CD4-positive, alpha-beta T cell (primary cell): ENCODE data around the gene DNPEP. TPM values are rescaled to one million over a fixed set of nuclear protein-coding genes. Genes with fewer than 3 reads are reported as not detected.

ENCODE experiments used
- ATAC-seq: fragments of 200-7000 bp; cut with Tn5 transposase; one replicate; pipeline ENCODE4 v1.10.0; 2022; ENCODE audit warnings: mild to moderate bottlenecking; ENCODE audit not compliant: poor library complexity
- CTCF ChIA-PET: fragments of 350-600 bp; sonication (Branson Sonifier 250); formaldehyde crosslinking; loops from one replicate; lab custom pipeline; 2021; ENCODE audit warnings: antibody characterized with exemption, inconsistent platforms; lab: Charles Lee
- POLR2A ChIA-PET: fragments of 350-600 bp; sonication (Branson Sonifier 250); formaldehyde crosslinking; loops from one replicate; lab custom pipeline; 2021; ENCODE audit warnings: antibody characterized with exemption, inconsistent platforms; lab: Charles Lee
- DNase-seq, 14 experiments: peaks; one replicate each; pipeline ENCODE4 v3.0.0-alpha.2; 2013 to 2020; ENCODE audit warnings: mixed read lengths in 2 of 14
- H3K27ac ChIP-seq, 2 donors: one replicate each; pipeline versions ENCODE4 v1.5.1 to v1.7.0; 2013; ENCODE audit warnings: low read length in 2 of 2, low read depth in 1 of 2, mild to moderate bottlenecking in 1 of 2
- H3K27me3 ChIP-seq, 2 experiments: 1 replicate in 1 of 2; 2 replicates in 1 of 2; pipeline versions ENCODE4 v1.6.1 to v1.7.0; 2013; ENCODE audit warnings: low read length in 2 of 2, control low read depth in 1 of 2, mild to moderate bottlenecking in 1 of 2, moderate library complexity in 1 of 2; ENCODE audit not compliant: insufficient read depth in 2 of 2, control insufficient read depth in 1 of 2
- H3K36me3 ChIP-seq: one replicate; pipeline ENCODE4 v1.6.1; 2013; ENCODE audit warnings: low read length, control low read depth; ENCODE audit not compliant: insufficient read depth
- H3K4me1 ChIP-seq: one replicate; pipeline ENCODE4 v1.6.1; 2013; ENCODE audit warnings: low read length, control low read depth; ENCODE audit not compliant: insufficient read depth
- H3K4me3 ChIP-seq: one replicate; pipeline ENCODE4 v1.5.1; 2013; ENCODE audit warnings: mild to moderate bottlenecking, low read length, moderate library complexity
- H3K9me3 ChIP-seq, 2 experiments: 1 replicate in 1 of 2; 2 replicates in 1 of 2; pipeline versions ENCODE4 v1.6.1 to v1.7.0; 2013; ENCODE audit warnings: low read length in 2 of 2, mild to moderate bottlenecking in 2 of 2, control low read depth in 1 of 2, moderate library complexity in 1 of 2; ENCODE audit not compliant: control insufficient read depth in 1 of 2, insufficient read depth in 1 of 2
- H3K27ac Mint-ChIP-seq: one replicate; pipeline ENCODE4 v1.8.0; 2020; ENCODE audit warnings: mixed read lengths
- H3K27me3 Mint-ChIP-seq: one replicate; pipeline ENCODE4 v1.8.0; 2021; ENCODE audit warnings: mixed read lengths
- H3K36me3 Mint-ChIP-seq: one replicate; pipeline ENCODE4 v1.8.0; 2021; ENCODE audit warnings: low read depth, mixed read lengths
- H3K4me1 Mint-ChIP-seq: one replicate; pipeline ENCODE4 v1.8.0; 2021; ENCODE audit warnings: low read depth, mixed read lengths
- H3K4me3 Mint-ChIP-seq: one replicate; pipeline ENCODE4 v1.8.0; 2020; ENCODE audit warnings: mild to moderate bottlenecking, mixed read lengths
- H3K9me3 Mint-ChIP-seq: one replicate; pipeline ENCODE4 v1.8.0; 2020; ENCODE audit warnings: mixed read lengths
- intact Hi-C, 2 experiments: fragments of 100-400 bp; cut with DNase I in 1 of 2; cut with micrococcal nuclease in 1 of 2; formaldehyde crosslinking; loops; one replicate each; pipeline versions ENCODE4 v1.15.1 to v1.9.0; 2023 to 2025; cut with DNase I, micrococcal nuclease
- total RNA-seq, 174 experiments: library from RNA in 2 of 174; stranded (reverse) in 2 of 174; gene quantifications; one replicate each; pipeline ENCODE4 v1.2.3 and lab custom pipeline; 2021 to 2026
- TF ChIP-seq, protein P1 (sequence below): fragments of 200-600 bp; IDR thresholded peaks from one replicate; pipeline ENCODE4 v1.8.0; 2022; ENCODE audit warnings: antibody characterized with exemption, mild to moderate bottlenecking

Gene DNPEP
- total RNA-seq, 2 experiments from 2014 or later: 99.0 to 99.9 TPM

DNA sequence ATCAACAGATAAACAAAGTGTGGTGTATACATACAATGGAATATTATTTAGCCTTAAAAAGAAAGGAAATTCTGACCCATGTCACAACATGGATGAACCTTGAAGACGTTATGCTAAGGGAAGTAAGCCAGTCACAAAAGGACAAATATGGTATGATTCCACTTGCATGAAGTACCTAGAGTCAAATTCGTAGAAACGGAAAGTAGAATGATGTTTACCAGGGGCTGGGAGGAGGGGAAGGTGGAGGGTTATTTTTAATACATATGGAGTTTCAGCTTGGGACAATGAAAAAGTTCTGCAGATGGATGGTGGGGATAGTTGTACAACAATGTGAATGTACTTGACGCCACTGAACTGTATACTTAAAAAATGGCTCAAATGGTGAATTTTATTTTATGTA, 27.1 kb upstream of the DNPEP start:
- Histone ChIP-seq H3K36me3 (no peaks in the 10 kb centered on the region), H3K27me3 (peaks cover 23 to 58% of the 10 kb centered on the region in 2 experiments), H3K9me3 (peaks cover 6 to 12% of the 10 kb centered on the region in 2 experiments), H3K4me3 (no peak overlapping the region), H3K27ac (no peak overlapping the region), H3K4me1 (peaks cover 7% of the 10 kb centered on the region)
- ChIA-PET POLR2A (no interaction called here), CTCF (no interaction called here)
- Mint-ChIP-seq H3K4me1 (no peaks in the 10 kb centered on the region), H3K27ac (no peak overlapping the region), H3K9me3 (no peaks in the 10 kb centered on the region), H3K4me3 (no peak overlapping the region), H3K27me3 (peaks cover 58% of the 10 kb centered on the region), H3K36me3 (no peaks in the 10 kb centered on the region)
- no peak for ATAC-seq
- intact Hi-C loops: no loop called here
- DNase-seq: no peak
- TF ChIP-seq, protein P1, sequence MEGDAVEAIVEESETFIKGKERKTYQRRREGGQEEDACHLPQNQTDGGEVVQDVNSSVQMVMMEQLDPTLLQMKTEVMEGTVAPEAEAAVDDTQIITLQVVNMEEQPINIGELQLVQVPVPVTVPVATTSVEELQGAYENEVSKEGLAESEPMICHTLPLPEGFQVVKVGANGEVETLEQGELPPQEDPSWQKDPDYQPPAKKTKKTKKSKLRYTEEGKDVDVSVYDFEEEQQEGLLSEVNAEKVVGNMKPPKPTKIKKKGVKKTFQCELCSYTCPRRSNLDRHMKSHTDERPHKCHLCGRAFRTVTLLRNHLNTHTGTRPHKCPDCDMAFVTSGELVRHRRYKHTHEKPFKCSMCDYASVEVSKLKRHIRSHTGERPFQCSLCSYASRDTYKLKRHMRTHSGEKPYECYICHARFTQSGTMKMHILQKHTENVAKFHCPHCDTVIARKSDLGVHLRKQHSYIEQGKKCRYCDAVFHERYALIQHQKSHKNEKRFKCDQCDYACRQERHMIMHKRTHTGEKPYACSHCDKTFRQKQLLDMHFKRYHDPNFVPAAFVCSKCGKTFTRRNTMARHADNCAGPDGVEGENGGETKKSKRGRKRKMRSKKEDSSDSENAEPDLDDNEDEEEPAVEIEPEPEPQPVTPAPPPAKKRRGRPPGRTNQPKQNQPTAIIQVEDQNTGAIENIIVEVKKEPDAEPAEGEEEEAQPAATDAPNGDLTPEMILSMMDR: no peak

DNA sequence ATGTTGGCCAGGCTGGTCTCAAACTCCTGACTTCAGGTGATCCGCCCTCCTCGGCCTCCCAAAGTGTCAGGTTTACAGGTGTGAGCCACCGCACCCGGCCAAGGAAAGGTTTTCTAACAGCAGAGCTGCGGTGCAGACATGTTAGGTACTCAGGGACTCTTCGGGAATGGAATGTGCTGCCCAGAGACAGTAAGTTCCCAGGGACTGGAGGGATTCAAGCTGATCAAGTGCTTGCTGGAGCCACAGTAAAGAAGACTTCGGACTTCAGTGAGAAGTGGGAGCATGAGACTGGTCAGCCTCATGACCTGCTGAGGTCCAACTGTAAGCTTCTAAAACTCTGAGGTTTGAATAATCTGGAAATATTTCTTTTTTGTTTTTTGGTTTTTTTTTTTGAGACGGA, 22.7 kb upstream of the DNPEP start:
- H3K9me3 ChIP-seq: peaks cover 6 to 7% of the 10 kb centered on the region in 2 experiments
- ChIA-PET POLR2A (no interaction called here), CTCF (no interaction called here)
- H3K4me3 Mint-ChIP-seq: no peak overlapping the region
- TF ChIP-seq, protein P1: no peak
- peaks cover 49% of the 10 kb centered on the region for H3K27me3 Mint-ChIP-seq
- no peak overlapping the region for H3K4me3 ChIP-seq
- no peaks in the 10 kb centered on the region for H3K4me1 Mint-ChIP-seq
- no peaks in the 10 kb centered on the region for H3K36me3 Mint-ChIP-seq
- no peak overlapping the region for H3K27ac ChIP-seq
- DNase-seq: no peak
- peaks cover 9 to 16% of the 10 kb centered on the region in 2 experiments for H3K27me3 ChIP-seq
- no peaks in the 10 kb centered on the region for H3K36me3 ChIP-seq
- H3K4me1 ChIP-seq: no peaks in the 10 kb centered on the region
- no peak overlapping the region for H3K27ac Mint-ChIP-seq
- ATAC-seq: no peak
- H3K9me3 Mint-ChIP-seq: no peaks in the 10 kb centered on the region
- intact Hi-C loops: no loop called here

DNA sequence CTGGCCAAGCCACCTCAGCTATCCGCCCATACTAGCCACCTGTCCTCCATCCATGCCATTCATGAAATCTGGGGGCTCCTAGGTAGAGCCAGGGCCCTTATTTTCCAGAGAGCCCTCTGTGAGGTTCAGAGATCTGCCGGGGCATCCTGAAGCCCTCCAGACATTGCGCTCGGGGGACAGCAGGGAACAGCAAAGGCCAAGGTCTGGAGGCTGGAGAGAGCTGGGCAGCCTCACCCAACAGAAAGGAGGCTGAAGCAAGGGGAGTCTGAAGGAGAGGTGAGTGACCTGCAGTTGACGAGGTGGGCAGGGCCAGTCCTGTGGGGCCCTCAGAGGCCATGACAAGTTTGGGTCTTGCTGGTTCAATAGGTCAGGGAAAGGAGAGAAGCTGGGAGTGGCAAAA, 21.9 kb upstream of the DNPEP start:
- ChIA-PET CTCF (no interaction called here), POLR2A (no interaction called here)
- Mint-ChIP-seq H3K36me3 (no peaks in the 10 kb centered on the region), H3K4me1 (no peaks in the 10 kb centered on the region), H3K27ac (no peak overlapping the region), H3K4me3 (no peak overlapping the region), H3K9me3 (no peaks in the 10 kb centered on the region), H3K27me3 (peaks cover 41% of the 10 kb centered on the region)
- no peak overlapping the region for H3K27ac ChIP-seq
- intact Hi-C loops: loop anchor here in 1 of 2 experiments (10.0 kb wide), 1 partner anchor 235 kb away; no protein-coding TSS in a partner anchor
- no peaks in the 10 kb centered on the region for H3K36me3 ChIP-seq
- H3K9me3 ChIP-seq: peaks cover 6 to 7% of the 10 kb centered on the region in 2 experiments
- DNase-seq (no peak), ATAC-seq (no peak)
- no peaks in the 10 kb centered on the region for H3K4me1 ChIP-seq
- no peak overlapping the region for H3K4me3 ChIP-seq
- TF ChIP-seq, protein P1: no peak
- peaks cover 8 to 11% of the 10 kb centered on the region in 2 experiments for H3K27me3 ChIP-seq
